ENCODE results near the gene TSEN54.

DNA sequence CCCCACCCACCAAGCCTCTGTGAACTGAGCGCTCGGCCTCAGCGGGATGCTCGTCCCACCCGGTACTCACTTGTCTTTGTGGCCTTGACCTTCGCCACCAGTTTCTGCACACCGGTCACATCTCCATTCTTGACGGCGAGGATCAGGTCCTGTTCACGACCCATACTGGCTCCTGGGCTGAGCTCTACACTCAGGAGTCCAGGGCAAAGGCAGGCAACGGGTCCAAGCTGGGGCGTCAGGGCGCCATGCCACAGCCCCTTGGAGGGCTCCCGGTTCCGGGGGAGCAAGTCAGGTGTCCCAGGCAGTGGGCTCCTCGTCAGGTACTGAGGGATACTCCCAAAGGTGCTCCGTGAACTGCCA, 2.7 kb upstream of the TSEN54 start:
- TF ChIP-seq, protein P1, sequence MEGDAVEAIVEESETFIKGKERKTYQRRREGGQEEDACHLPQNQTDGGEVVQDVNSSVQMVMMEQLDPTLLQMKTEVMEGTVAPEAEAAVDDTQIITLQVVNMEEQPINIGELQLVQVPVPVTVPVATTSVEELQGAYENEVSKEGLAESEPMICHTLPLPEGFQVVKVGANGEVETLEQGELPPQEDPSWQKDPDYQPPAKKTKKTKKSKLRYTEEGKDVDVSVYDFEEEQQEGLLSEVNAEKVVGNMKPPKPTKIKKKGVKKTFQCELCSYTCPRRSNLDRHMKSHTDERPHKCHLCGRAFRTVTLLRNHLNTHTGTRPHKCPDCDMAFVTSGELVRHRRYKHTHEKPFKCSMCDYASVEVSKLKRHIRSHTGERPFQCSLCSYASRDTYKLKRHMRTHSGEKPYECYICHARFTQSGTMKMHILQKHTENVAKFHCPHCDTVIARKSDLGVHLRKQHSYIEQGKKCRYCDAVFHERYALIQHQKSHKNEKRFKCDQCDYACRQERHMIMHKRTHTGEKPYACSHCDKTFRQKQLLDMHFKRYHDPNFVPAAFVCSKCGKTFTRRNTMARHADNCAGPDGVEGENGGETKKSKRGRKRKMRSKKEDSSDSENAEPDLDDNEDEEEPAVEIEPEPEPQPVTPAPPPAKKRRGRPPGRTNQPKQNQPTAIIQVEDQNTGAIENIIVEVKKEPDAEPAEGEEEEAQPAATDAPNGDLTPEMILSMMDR (IDR thresholded peaks at IDR 0.05; ENCODE audit: borderline replicate concordance, extremely low read depth, low read length, poor library complexity, severe bottlenecking): no peak
- no peak for TF ChIP-seq EZH2 (IDR thresholded peaks at IDR 0.05; ENCODE audit: borderline replicate concordance, low read depth, low read length, severe bottlenecking)
